DOHH2 (cell line): ENCODE measurements around the gene CLDN24.

Experiments used
- H3F3A ChIP-seq: fragments of 200-600 bp; sonication (generic), shearing (Covaris generic); 2 replicates; pipeline ENCODE4 v1.6.0; 2016; ENCODE audit warnings: antibody characterized with exemption, mild to moderate bottlenecking; ENCODE audit not compliant: control insufficient read depth, insufficient read depth
- H3K27ac ChIP-seq: fragments of 200-600 bp; sonication (generic); 2 replicates; pipeline ENCODE4 v1.5.1; 2014; ENCODE audit warnings: low read depth, mild to moderate bottlenecking, low read length, moderate library complexity
- H3K27me3 ChIP-seq: fragments of 200-600 bp; sonication (generic); 2 replicates; pipeline ENCODE4 v1.6.1; 2014; ENCODE audit warnings: mild to moderate bottlenecking, low read length, mixed read lengths; ENCODE audit not compliant: control insufficient read depth
- H3K36me3 ChIP-seq: fragments of 200-600 bp; sonication (generic); 2 replicates; pipeline ENCODE4 v1.6.1; 2014; ENCODE audit warnings: mild to moderate bottlenecking, low read length, moderate library complexity, mixed read lengths; ENCODE audit not compliant: control insufficient read depth
- H3K4me1 ChIP-seq: fragments of 200-600 bp; sonication (generic); 2 replicates; pipeline ENCODE4 v1.6.1; 2014; ENCODE audit warnings: mild to moderate bottlenecking, low read length, mixed read lengths; ENCODE audit not compliant: control insufficient read depth
- H3K4me2 ChIP-seq: fragments of 200-600 bp; sonication (generic); 2 replicates; pipeline ENCODE4 v1.6.0; 2014; ENCODE audit warnings: mild to moderate bottlenecking, low read length, moderate library complexity
- H3K4me3 ChIP-seq: fragments of 200-600 bp; sonication (generic); 2 replicates; pipeline ENCODE4 v1.5.1; 2014; ENCODE audit warnings: mild to moderate bottlenecking, low read length, mixed read lengths
- H3K79me2 ChIP-seq: fragments of 200-600 bp; sonication (generic); 2 replicates; pipeline ENCODE4 v1.6.1; 2014; ENCODE audit warnings: mild to moderate bottlenecking, low read length, mixed read lengths; ENCODE audit not compliant: control insufficient read depth
- H3K9me2 ChIP-seq: fragments of 200-600 bp; sonication (generic); replicated peaks from 2 replicates; pipeline ENCODE4 v1.6.1; 2014; ENCODE audit warnings: mild to moderate bottlenecking, low read length, mixed read lengths; ENCODE audit not compliant: control insufficient read depth
- H3K9me3 ChIP-seq: fragments of 200-600 bp; sonication (generic); 2 replicates; pipeline ENCODE4 v1.6.1; 2014; ENCODE audit warnings: antibody characterized with exemption, low read length, mixed read lengths; ENCODE audit not compliant: control insufficient read depth, insufficient read depth
- H4K20me1 ChIP-seq: fragments of 200-600 bp; sonication (generic); 2 replicates; pipeline ENCODE4 v1.6.0; 2014; ENCODE audit warnings: low read depth, mild to moderate bottlenecking, antibody characterized with exemption, low read length, moderate library complexity; ENCODE audit not compliant: control insufficient read depth, insufficient read depth
- EZH2phosphoT487 ChIP-seq: fragments of 200-600 bp; sonication (generic); IDR thresholded peaks from 2 replicates; pipeline ENCODE4 v1.6.1; 2017; ENCODE audit warnings: borderline replicate concordance, mild to moderate bottlenecking, antibody characterized with exemption, low read length, moderate library complexity, mixed read lengths
- TF ChIP-seq, protein P1 (sequence below): fragments of 200-600 bp; sonication (generic); IDR thresholded peaks from one replicate; pipeline ENCODE4 v1.5.1; 2014; ENCODE audit warnings: antibody characterized with exemption, mild to moderate bottlenecking, low read depth, low read length; ENCODE audit not compliant: poor library complexity, severe bottlenecking

CLDN24 gene

DNA sequence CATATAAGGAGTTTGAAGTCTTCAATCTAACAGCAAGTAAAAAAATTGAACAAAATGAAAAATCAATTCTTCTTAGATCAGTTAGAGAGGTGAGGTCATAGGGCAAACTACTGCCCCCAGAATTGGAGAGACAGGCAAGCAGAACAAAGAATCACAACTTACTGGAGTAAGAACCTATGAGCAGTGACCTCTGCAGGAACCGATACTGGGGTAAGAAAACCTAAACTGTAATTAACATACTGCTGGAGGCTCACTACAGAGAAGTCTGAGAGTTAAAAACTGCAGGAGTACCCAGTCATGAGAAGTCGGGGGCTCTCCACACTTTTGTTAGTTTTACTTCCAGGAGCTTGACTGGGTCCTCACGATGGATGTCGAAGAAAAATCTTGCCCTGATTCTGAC is 18.2 kb downstream of the CLDN24 start:
- H3K4me1 ChIP-seq, result no peaks in the 10 kb centered on the region
- H3F3A ChIP-seq, result no peaks in the 10 kb centered on the region
- no peak overlapping the region for H3K27ac ChIP-seq

DNA sequence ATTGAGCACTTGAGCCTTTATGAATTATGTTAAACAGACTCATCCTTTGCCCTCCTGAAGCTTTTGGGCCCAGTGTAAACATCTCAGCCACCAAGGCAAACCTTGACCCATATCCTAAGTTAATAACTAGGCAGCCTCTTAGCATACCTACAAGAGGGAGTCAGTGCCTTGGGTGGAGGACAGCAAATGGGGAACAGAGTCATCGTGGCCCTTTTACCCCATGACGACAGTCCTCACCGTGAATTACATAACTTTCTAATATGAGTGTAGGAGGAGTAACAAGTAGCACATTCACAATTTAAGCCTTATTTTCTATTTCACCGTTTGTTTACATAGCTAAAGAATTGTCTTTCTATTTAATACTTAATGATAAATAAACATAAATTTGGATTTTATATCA is 18.9 kb downstream of the CLDN24 start:
- peaks cover 5% of the 10 kb centered on the region; the same call in 1 of the 2 replicates for H3K27me3 ChIP-seq
- H3F3A ChIP-seq, result no peaks in the 10 kb centered on the region
- no peak overlapping the region for H3K4me2 ChIP-seq
- H3K4me1 ChIP-seq, result no peaks in the 10 kb centered on the region
- TF ChIP-seq EZH2phosphoT487, result no peak
- TF ChIP-seq, protein P1, sequence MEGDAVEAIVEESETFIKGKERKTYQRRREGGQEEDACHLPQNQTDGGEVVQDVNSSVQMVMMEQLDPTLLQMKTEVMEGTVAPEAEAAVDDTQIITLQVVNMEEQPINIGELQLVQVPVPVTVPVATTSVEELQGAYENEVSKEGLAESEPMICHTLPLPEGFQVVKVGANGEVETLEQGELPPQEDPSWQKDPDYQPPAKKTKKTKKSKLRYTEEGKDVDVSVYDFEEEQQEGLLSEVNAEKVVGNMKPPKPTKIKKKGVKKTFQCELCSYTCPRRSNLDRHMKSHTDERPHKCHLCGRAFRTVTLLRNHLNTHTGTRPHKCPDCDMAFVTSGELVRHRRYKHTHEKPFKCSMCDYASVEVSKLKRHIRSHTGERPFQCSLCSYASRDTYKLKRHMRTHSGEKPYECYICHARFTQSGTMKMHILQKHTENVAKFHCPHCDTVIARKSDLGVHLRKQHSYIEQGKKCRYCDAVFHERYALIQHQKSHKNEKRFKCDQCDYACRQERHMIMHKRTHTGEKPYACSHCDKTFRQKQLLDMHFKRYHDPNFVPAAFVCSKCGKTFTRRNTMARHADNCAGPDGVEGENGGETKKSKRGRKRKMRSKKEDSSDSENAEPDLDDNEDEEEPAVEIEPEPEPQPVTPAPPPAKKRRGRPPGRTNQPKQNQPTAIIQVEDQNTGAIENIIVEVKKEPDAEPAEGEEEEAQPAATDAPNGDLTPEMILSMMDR, result no peak
- H3K27ac ChIP-seq, result no peak overlapping the region
- no peaks in the 10 kb centered on the region for H3K9me3 ChIP-seq
- H3K79me2 ChIP-seq, result no peaks in the 10 kb centered on the region
- H3K9me2 ChIP-seq, result no peaks in the 10 kb centered on the region
- no peaks in the 10 kb centered on the region for H4K20me1 ChIP-seq
- no peak overlapping the region for H3K4me3 ChIP-seq
- H3K36me3 ChIP-seq, result no peaks in the 10 kb centered on the region

More for the DNA sequence above, 18.2 kb downstream of the CLDN24 start:
- H3K36me3 ChIP-seq, result no peaks in the 10 kb centered on the region
- H3K9me3 ChIP-seq, result no peaks in the 10 kb centered on the region
- TF ChIP-seq EZH2phosphoT487, result no peak
- TF ChIP-seq, protein P1, result no peak
- H4K20me1 ChIP-seq, result no peaks in the 10 kb centered on the region
- H3K4me3 ChIP-seq, result no peak overlapping the region
- H3K9me2 ChIP-seq, result no peaks in the 10 kb centered on the region
- H3K4me2 ChIP-seq, result no peak overlapping the region
- H3K27me3 ChIP-seq, result 0 out of 2 replicates have a peak, but pooled peaks cover 3% of the 10 kb centered on the region
- no peaks in the 10 kb centered on the region for H3K79me2 ChIP-seq

DNA sequence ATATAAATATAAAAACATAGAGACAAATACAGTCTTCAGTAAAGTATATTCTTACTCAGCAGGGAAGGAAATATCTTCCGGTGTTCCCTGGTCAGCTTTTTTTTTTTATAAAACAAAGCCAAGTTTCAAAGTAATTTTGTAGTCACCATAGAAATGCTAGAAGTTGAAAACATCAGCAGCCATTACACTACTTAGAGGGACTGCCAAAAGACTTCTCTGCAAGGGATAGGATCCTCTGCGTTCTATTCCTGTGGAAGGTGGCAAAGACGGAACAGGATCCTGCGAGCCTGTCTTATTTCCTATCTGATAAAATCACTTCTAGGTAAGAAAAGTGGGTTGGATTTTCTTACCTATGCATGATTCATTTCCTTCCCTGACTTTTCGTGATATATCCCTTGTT is 21.6 kb downstream of the CLDN24 start:
- Histone ChIP-seq H4K20me1 (no peaks in the 10 kb centered on the region), H3K4me2 (no peak overlapping the region), H3K9me2 (no peaks in the 10 kb centered on the region), H3F3A (no peaks in the 10 kb centered on the region), H3K36me3 (no peaks in the 10 kb centered on the region), H3K9me3 (no peaks in the 10 kb centered on the region), H3K27me3 (peaks cover 5% of the 10 kb centered on the region; the same call in 1 of the 2 replicates), H3K4me3 (no peak overlapping the region), H3K79me2 (no peaks in the 10 kb centered on the region), H3K27ac (no peak overlapping the region), H3K4me1 (no peaks in the 10 kb centered on the region)
- TF ChIP-seq EZH2phosphoT487, result no peak
- TF ChIP-seq, protein P1, result no peak
